Amniotic epithelial cell (primary cell): ENCODE data around the gene ARCN1.

Experiments used
- DNase-seq: peaks from one replicate; pipeline ENCODE4 v3.0.0-alpha.2; 2010; ENCODE audit warnings: low read depth

The ARCN1 gene

DNA sequence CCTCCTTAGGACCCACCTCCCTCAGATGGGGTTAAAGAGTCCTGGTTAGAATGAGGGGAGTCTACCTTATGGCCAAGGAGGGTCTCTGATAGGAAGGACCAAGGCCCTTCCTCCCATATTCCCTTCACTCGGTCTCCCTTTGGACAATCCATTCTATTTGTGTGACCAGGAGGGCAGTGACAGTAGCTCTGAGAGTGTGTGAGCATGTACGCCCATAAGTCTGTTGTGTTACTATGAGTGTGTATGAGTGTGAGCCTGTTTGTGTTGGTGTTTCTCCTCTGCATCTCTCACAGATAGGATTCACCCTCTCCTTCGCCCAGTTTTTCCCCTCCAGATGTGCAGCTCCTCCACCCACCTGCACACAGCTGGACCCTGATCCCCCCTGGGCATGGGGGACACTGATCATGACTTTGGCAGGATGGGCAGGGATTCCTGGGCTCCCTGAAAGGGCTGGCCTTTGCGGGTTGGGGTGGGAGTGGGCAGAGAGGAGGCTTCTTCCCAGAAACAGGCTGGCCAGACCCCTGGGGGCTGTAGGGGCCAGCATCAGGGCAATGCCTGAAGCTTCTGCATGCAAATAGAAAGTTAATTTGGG, 49.7 kb downstream of the ARCN1 start:
- no peak for DNase-seq

DNA sequence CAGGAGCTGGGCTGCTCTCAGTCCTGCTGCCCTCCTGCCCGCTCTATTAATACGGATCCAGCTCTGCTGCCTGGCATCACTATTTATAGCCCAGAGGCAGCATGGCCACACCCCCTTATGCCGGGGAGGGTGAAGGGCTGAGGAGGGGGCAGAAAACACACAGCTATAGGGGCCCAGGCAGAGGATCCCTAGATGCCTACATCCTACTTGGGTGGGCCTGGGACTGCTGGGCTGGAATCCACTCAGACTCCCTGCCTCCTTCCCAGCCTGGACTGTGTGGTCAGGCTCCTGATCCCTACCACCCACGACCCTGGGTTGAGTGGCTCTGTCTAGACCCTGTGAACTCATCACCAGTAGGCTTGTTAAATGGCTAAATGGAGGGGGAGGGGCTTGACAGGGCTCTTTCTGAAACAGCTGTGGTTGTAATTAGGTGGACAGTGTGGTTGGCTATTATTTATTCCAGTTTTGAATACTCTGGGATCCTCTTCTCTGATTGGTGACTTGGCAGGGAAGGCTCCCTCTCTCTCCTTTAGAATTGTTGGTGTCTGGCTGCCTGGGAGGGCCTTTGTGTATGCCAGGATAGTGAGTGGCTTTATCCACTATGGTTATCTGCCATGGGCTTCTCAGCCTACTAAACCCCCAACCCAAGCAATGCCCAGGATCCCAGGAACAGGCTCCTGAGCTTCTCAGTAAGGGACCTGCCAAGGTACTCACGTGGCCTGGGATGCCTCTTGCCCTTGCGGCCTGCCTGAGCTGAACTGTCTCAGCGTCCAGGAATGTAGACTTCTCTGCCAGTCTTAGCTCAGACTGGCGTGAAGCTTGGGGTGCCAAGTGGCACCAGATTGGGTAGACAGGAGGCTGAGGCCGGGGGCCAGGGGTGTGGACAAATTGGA, 50.4 kb downstream of the ARCN1 start:
- peak; percentile 90 for DNase-seq

DNA sequence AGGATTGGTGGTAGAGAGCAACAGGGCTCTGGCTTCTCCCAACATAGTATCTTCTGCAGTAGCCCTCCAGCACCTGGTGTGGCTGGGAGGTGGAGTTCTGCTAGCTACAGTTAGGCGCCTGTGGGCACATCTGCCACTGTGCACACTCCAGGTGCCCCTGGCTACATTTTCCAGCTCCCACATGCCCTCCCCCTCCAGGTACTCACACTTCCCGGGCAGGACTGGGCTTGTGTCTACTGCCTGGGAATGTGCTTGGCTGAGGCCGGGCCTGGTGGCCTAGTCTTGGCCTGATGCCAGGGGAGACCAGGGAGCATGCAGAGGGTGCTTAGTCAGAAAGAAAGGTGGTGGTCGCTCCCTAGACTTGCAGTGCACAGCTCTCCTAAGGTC, 51.1 kb downstream of the ARCN1 start:
- peak; percentile 42 for DNase-seq

DNA sequence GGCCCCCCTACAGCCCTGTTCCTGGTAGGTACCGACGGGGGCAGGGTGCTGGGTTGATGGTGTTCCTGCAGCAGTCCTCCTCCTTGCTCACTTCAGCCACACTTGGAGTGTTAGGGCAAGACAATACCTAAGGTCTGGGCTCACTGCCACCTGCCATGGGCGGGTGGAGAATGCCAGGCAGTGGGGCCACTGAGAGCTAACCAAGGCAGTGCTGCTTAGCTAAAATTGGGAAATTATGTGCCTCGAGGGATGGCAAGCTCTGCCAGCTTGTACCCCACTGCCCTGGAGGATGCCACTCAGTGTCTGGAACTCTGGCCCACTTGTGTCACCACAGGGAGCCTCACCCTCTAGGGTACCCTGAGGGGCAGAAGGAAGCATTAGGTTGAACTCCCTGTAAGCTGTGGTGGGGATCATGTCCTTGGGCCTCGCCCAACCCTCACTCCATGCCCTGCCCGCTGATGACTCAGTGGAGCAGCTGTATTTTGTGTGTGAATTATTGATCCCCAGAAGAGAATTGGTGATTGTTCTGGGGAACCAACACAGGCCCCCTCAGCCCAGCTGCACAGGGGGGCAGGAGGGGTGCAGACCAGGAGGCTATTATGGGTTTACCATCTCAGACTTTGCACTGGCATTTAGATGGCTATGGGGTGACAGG, 53.0 kb downstream of the ARCN1 start:
- DNase-seq = no peak

DNA sequence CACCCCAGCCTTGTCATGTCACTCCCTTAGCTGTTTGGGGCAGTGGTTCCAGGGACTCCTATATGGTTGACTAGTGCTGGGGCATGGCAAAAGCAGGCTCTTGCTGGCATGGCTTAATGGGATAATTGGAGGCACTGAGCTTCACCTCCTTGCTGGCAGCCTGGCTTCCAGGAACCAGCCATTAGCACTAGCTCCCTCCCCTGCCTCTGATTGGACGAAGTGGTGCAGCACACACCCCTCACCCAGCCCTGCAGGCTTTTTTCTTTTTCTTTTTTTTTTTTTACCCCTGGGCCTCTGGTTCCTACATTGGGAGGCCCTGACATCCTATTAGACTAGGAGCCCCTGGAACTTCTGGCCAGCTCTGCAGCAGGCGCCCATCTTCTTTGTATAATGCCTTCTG, 53.8 kb downstream of the ARCN1 start:
- no peak for DNase-seq

DNA sequence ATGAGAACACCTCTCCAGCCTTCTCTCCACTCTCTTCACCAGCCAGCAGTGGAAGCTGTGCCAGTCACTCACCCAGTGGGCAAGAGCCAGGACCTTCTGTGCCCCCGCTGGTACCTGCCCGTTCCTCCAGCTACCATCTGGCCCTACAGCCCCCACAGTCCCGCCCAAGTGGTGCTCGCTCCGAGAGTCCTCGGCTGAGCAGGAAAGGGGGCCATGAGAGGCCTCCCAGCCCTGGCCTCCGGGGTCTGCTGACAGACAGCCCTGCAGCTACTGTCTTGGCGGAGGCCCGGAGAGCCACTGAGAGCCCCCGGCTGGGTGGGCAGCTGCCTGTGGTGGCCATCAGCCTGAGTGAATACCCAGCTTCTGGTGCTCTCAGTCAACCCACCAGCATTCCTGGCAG, 55.4 kb downstream of the ARCN1 start:
- DNase-seq = no peak

DNA sequence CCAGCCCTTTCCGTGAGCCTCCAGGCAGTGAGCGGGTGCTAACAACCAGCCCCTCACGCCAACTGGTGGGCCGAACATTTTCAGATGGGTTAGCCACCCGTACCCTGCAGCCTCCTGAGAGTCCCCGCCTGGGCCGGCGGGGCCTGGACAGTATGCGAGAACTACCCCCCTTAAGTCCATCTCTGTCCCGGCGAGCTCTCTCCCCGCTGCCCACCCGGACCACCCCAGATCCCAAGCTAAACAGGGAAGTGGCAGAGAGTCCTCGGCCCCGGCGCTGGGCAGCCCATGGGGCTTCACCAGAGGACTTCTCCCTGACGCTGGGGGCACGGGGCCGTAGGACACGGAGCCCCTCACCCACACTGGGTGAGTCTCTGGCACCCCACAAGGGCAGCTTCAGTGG, 55.8 kb downstream of the ARCN1 start:
- no peak for DNase-seq

DNA sequence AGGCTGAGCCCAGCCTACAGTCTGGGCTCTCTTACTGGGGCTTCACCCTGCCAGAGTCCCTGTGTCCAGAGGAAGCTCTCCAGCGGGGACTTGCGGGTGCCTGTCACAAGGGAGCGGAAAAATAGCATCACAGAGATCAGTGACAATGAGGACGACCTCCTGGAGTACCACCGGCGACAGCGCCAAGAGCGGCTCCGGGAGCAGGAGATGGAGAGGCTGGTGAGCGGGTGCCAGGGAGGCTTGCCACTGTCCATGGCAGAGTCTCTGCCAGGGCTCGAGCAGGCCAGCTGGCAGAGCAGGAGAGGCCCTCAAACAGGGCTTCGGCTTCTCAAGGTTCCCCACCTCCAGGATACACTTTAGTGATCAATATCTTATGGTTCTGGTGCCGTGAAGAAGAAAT, 56.2 kb downstream of the ARCN1 start:
- no peak for DNase-seq

DNA sequence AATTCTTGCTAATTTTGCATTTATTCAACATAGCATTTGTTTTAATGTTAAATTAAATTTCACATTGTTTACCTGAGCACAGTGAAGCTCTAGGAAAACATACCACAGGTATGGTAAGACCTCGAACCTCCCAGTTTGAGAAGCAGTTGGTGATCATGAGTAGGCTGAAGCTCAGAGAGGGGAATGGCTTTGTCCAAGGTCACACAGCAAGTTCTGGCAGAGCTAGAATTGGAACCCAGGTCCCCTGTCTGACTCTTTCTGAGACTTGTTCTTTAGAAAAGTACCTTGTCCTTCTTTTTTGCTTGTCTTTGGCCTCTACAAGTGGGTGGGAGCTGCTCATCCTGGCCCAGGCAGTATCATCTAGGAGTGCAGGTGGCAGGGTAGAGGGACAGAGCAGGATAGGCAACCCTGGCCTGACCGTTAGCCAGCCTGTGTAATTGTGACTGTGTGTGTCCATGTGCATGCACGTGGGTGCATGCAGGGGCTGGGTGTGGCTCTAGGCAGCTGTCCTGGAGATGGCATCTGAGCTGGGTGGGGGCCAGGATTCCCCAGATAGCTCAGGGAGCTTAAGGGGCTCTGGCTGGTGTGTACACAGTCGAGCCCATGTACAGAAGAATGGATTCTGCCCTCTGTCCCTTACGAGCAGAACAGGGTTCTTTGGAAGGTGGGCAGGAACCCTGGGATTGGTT, 56.8 kb downstream of the ARCN1 start:
- no peak for DNase-seq

DNA sequence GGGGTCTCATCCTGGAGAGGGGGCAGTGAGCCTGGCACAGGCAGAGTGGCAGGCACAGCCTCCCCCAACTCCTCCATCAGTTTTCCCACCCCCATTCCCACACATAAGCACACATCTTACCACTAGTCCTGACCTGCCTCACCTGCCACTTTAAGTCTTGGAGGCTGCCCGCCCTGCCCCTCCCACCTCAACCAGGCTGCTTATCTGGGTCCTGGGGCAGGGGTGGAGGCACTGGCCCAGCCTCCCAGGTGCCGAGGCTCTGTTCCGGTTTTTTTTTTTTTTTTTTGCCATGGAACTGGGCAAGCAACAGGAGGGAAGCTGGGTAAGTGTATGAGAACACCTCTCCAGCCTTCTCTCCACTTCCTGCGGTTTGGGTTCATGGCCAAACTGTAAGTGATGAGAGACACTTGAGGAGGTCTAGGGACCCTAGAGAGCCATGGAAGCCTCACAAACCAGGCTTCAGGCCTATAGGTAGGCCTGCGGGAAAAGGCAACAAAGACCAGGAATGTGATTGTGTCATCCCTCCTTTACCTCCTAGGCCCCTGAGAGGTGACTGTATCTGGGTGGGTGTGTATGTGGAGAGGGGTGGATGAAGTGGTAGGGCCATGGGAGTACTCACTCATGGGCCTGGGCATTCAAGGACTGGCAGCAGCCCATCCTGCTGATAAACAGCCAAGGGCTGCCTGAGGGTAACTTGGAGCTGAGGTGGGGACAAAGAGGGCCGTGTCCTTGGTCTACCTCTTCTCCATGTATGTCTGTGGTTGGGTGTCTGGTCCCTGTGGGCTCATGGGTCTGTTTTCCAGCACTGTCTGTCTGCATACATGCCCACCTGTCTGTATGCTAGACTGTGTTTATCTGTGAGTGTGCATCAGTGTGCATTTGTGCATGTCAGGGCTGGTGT, 57.8 kb downstream of the ARCN1 start:
- DNase-seq = no peak

DNA sequence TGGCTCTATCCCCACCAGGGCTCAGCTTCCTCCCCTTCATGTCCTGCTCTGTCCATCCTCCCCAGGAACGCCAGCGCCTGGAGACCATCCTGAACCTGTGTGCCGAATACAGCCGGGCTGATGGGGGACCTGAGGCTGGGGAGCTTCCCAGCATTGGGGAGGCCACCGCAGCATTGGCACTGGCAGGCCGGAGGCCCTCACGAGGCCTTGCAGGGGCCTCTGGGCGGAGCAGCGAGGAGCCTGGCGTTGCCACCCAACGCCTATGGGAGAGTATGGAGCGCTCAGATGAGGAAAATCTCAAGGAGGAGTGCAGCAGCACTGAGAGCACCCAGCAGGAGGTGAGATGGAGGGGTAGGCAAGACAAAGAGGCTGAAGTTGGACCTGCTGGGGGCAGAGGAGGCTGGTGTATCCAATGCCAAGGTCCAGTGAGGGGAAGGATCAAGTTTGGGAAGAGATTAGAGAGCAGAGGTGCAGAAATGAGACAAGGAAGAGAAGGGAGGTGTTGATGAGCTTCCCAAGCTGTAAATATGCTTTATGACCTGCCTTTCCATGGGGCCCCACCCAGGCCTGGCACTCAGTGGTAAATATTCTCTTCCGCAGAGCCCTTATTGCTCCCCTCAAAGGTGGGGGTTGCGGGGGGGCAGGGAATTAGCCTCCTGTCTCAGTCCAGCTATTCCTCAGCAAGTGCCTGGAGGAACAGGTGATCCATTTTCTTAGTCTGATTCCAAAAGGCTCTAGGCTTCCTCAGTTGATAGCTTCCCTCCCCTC, 59.1 kb downstream of the ARCN1 start:
- no peak for DNase-seq

DNA sequence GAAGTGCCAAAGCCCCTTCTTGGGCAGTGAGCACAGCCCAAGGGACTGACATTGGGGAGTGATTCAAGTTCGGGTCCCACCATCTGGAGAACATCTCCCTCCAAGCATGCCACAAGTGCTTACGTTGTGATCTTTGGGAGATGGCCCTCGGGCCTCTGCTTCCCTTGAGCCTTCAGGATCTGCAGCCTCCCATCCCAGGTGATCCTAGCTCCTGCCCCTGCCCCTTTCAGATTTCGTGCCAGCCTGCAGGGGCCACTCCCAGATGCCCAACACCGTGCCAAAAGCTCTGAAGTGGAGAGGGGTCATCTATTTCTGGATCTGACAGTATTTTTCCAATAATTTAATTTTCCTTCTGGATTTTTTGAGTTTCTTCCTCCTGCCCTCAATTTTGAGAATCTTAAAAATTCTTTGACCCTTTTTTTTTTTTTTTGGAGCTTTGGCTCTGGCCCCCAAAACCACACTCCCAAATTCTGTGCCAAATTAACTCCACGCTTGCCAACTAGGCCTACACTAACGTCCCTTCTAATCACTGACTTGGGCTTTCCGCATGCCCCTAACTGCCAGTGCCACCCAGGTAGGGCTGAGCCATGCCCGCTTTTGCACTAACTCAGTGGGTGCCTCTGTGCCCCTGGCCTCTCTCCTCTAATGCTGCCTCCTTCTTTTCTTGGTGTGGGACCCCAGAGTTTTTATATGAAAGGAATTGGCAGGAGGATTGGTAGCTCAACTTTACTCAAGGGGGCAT, 60.5 kb downstream of the ARCN1 start:
- DNase-seq = no peak

DNA sequence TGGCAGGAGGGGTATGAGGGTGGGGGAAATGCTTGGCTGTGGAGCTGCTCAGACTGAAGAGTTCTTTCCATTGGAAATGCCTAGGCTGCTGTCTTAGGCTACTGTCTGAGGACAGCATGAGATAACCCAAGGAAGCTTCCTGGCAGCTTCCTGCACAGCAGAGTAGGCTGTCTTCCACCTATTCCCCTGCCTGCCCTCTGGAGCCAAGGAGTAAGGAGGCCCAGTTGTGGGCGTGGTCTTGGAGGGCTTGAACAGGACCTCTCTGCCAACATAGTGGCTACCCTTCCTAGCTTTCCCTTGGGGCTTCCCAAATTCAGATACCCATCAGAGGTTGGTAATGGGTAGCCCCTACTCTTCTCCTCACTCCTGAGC, 61.1 kb downstream of the ARCN1 start:
- no peak for DNase-seq

DNA sequence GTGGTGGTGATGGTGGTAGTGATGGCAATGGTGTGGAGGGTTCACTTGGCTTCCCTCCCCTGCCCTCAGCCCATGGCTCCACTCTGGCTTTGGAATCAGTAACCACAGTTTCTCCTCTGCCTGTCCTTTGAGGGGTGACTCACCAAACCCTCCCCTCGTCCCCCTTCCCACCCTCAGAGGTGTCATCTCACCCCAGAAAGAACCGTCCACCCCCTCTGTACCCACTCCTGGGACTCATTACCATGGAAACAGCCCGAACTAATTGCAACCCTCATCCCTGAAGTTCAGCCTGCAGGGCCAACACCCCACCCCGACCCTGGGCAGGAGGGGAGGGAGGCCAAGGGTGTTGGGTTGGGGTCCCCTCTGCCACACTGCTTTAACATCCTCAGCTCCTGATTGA, 61.8 kb downstream of the ARCN1 start:
- no peak for DNase-seq

DNA sequence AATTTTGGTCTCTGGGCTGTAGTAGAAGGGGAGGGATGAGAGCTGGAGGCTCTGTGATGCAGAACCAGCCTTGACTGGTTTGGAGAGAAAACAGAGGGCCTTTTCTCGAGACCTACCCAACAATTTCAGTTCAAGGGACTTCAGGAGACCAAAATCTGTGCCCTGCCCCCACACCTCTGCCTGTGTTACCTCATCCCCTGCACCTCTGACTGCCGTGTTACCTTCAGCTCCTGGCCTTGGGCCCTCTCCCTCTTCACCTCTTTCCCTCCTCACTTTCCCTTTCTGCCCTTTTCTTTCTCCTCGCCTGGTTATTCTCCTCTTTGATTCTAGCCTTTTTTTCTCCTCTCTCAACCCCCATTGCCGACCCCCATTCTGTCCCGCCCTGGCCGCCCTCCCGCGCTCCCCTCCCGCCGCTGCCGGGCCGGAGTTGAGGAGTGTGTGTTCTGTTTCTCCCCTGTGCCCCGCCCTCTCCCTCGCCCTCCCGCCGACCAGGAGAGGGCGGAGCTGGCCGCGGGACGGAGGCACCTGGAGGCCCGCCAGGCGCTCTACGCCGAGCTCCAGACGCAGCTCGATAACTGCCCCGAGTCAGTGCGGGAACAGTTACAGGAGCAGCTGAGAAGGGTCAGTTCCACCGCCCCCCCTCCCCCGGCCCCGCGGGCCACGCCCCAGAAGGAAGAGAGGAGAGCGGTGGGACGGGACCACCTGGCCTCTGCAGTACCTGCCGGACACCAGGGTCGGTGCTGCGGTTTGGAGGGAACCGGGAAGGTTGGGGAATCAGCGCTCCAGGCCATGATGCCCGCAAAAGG, 62.4 kb downstream of the ARCN1 start:
- peak; percentile 58 for DNase-seq

DNA sequence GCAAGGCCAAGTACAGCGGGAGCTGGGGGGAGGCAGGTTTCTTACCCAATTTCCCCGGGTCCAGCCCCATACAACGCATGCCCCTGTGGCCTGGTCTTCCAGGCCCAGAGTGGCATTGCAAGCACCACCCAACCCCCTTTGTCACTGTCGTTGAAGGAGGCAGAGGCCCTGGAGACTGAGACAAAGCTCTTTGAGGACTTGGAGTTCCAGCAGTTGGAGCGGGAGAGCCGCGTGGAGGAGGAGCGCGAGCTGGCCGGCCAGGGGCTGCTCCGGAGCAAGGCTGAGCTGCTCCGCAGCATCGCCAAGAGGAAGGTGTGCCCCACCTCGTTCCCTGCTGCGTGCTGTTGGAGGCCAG, 63.0 kb downstream of the ARCN1 start:
- DNase-seq = no peak

DNA sequence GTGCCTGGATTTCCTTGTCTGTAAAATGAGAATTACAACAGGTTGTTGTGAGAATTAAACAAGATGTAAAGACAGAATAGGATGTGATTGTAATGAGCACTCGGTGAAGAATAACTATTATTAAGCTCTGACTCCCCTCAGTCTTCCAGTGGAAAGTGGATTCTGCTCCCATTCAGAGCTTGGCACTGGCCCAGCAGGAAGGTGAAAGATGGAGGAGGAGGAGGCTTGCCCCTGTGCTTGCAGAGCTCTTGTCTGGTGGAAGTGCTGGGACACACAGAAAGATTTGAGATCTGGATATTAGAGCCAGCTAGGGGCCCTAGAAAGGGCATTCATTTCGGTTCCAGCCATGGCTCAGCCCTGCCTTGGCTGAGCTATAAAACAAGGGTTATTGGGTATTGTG, 63.4 kb downstream of the ARCN1 start:
- no peak for DNase-seq

DNA sequence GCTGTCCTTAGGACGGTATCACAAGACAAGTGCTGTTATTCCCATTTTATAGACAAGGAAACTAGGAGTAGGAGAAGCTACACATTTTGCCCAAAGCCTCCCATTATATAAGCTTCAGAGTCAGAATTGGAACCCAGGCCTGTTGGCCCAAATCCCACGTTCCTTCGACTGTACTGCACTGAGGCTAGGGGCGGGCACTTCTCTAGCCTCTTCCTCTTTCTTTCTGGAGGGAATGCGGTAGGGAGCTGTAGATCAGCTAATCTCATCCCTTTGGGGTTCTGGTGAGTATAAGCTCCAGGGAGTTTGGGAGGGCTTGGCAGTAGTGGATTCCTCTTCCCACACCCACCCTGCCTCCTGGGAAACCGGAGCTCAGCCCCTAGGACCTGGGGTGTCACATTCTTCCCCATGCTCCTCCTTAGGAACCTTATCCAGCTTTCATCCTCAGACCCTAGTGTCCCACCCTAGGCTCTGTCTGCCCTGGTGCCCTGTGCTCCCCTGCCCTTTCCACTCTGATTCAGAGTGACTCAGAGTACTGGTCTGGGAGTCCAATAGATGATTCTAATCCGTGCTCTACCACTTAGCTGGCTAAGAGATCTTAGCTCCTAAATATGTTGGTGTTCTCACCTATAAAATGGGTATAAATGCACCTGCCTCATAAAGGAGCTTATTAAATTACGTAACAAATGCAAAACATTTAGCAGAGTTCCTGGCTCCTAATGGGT, 64.5 kb downstream of the ARCN1 start:
- no peak for DNase-seq

DNA sequence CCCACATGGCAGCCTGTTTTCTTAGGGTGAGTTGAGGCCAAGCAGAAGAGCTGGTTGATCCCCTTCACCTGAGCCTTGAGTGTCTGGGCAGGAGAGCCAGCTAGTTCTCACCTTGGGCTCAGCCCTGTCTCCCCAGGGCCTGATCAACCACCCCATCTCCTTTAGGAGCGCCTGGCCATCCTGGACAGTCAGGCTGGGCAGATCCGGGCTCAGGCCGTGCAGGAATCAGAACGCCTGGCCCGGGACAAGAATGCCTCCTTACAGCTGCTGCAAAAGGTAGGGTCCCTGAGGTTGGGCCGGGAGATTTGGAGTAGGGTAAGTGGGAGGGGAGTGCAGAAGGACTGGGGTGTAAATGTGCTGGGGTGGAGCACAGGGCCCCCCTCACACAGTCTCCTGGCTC, 66.5 kb downstream of the ARCN1 start:
- no peak for DNase-seq
